GM18511 (cell line): ENCODE results near the gene KRTAP1-3.
"Not testable (repeated sequence)": the region's sequence is repeated elsewhere in the genome, so short reads cannot be mapped to it uniquely, and the experiment has no call there.

Experiments
- ATAC-seq: cut with Tn5 transposase; IDR thresholded peaks from one replicate; pipeline ENCODE4 v1.9.1; 2021; ENCODE audit warnings: mild to moderate bottlenecking, moderate library complexity; ENCODE audit not compliant: unreplicated experiment

The KRTAP1-3 gene

DNA sequence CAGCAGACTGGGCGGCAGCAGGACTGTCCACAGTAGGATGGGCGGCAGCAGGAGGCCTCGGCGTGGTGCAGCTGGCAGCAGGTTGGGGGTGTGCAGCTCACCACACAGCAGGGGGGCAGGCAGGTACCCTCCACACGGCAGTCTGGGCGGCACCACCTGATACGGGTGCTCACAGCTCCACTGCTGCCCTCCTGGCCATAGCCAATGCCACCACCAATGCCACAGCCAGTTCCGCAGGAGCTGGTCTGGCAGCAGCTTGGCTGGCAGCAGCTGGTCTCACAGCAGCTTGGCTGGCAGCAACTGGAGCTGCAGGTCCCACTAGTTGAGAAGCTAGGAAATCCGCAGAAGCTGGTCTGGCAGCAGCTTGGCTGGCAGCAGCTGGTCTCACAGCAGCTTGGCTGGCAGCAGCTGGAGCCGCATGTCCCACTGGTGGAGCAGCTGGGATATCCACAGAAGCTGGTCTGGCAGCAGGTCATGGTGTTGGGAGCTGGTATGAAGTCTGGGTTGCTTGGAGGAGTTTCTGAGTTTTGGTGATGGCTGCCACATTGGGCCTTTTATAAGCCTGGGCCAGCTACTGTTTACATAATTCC is at the start of gene KRTAP1-3:
KRTAP1-3 (minus strand) TSS at position 529 of the 590 bp plus-strand sequence; CDS start at position 476, 53 bp downstream.
- ATAC-seq, result not testable (repeated sequence)

- not testable (repeated sequence) for ATAC-seq
Observed at GRCh38 chr17:41084100-41084856, 49.6 kb upstream of the KRTAP1-3 start, which contains the start of gene KRTAP4-7. KRTAP4-7 (plus strand) TSS chr17:41084150; CDS start chr17:41084207, 57 bp downstream.

GRCh38 chr17:41083427-41083826 is 48.8 kb upstream of the KRTAP1-3 start:
- not testable (repeated sequence) for ATAC-seq

- no peak for ATAC-seq
Observed at GRCh38 chr17:41082626-41083025, 48.0 kb upstream of the KRTAP1-3 start.

DNA sequence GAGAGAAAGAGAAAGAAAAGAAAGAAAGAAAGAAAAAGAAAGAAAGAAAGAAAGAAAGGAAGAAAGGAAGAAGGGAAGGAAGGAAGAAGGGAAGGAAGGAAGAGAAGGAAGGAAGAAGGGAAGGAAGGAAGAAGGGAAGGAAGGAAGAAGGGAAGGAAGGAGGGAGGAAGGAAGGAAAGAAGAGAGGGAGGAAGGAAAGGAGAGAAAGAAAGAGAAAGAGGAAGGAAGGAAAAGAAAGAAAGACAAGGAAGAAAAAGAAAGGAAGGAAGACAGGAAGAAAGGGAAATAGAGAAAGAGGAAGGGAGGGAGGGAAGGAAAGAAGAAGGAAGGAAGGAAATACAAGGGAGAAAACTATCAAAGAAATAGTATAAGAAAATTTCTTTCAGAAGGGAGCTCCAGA is 42.1 kb upstream of the KRTAP1-3 start:
- ATAC-seq, result no peak

GRCh38 chr17:41073676-41074075 is 39.0 kb upstream of the KRTAP1-3 start:
- ATAC-seq, result no peak

DNA sequence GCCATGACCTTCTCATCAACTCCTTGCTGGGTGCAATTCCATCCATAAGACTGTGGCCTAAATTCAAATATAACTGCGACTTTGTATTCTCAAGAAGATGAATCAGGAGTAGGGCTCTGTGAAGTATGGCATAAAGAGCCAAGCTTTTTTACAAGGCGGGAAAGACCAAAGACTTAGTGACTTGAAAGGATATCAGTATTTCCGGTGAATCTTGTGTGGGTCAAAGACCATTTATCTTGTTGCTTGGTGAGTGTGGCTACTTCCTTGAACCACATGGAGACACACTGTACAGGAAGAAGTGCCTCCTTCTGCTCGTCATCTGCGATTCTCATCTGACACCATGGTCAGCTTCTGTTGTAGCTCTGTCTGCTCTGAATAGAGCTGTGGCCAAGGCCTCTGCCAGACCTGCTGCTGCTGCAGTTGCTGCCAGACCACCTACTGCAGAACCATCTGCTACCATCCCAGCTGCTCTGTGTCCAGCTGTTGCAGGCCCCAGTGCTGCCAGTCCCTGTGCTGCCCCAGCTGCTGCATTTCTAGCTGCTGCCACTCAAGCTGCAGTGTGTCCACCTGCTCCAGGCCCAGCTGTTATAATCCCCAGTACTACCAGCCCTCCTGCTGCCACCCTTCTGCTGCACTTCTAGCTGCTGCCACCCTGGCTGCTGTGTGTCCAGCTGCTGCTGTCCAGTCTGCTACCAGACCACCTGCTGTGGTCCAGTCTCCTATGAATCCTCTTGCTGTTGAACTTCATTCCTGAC is 37.1 kb upstream of the KRTAP1-3 start:
- no peak for ATAC-seq

DNA sequence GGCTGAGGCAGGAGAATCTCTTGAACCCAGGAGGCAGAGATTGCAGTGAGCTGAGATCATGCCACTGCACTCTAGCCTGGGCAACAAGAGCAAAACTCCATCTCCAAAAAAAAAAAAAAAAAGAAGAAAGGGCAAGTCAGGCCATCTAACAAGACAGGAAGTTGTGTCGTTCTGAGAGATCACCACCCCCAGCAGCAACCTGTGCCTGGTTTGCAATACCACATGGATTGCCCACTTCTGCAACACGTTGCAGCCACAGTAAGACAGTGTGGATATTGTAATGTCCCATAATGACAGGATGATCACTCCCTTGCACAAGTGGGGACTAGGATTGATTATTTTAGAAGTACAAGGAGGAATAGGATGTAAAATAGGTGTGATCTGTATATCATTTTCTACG is 34.4 kb upstream of the KRTAP1-3 start:
- ATAC-seq, result no peak

DNA sequence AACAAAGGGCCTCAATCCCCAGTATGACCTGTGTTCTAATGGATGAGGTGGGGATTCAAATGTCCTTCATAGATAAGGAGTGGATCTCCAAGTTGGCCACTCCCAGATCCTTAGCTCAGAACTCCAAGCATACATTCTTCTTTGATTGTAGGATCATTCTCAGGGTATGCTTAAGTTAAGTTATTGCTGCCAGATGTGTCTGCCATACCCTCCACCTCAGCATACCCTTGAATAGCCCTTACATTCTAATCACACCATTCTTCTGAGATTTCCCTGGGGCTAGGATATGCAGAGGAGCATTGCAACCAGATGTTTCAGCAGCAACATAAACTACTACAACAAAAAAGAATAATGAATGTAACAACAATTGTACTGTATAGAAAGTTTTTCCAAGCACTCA is 32.6 kb upstream of the KRTAP1-3 start:
- no peak for ATAC-seq

GRCh38 chr17:41065829-41066624 is 31.4 kb upstream of the KRTAP1-3 start, which contains the start of gene KRTAP2-4:
KRTAP2-4 (minus strand) TSS chr17:41065879; CDS start chr17:41065845, 34 bp downstream.
- ATAC-seq, result no peak

DNA sequence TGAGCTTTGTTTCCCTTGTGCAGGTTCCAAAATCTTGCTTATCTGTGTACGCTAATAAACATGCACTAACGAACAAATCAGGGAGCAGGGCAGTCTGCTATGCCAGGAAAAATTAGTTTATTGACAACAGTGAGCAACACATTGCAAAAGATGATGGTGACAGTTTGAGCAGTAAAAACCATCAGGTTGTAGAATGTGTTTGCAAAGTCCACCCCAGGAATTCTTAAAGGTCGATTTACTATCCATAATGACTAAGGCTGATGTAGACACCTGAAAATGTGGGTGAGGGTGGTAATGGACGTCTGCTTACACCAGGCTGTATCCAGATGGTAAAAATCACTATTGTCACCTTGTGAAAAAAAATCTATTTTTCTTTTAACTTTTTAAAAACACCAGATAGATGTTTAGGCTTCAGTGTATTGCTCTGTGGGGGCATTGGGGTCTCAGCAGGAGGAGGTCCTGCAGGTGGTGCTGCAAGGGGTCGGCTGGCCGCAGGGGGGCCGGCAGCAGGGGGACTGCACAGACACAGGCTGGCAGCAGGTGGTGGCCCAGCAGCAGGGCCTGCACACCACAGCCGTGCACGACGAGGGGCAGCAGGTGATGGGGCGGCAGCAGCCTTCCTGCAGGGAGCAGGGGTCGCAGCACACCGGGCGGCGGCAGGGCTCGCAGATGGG is 30.5 kb upstream of the KRTAP1-3 start:
- not testable (repeated sequence) for ATAC-seq

- no peak for ATAC-seq
Observed at GRCh38 chr17:41064301-41064700, 29.6 kb upstream of the KRTAP1-3 start.

GRCh38 chr17:41063449-41063848 is 28.8 kb upstream of the KRTAP1-3 start:
- no peak for ATAC-seq

GRCh38 chr17:41061964-41062363 is 27.3 kb upstream of the KRTAP1-3 start:
- ATAC-seq, result no peak

DNA sequence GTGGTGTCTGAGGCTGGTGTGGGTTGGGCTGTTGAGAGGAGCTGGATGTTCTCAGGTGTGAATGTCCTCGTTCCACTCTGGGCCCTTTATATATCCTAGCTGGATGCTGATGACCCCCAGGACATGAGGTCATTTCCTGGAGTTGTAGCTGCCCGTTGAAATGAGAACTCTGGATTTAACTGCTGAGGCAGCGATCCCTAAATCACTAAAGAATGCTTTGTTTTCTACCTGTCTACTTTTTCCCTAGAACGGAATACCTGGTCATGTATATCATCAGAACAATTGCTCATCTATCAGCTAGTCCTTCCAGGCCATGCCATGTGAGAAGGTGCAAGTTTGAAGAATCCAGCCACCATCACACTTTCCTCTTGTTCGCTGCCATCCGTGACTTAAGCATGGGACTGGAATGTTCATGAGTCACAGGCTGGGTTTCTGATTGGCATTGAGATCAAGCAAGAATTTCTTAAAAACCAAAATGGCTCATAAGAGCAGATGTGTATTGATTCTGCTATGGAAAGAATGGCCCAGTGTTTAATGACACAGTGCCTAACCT is 25.5 kb upstream of the KRTAP1-3 start, which contains the start of gene KRTAP2-3:
KRTAP2-3 (minus strand) TSS at position 63 of the 553 bp plus-strand sequence. CDS start 64 bp downstream, outside the sequence.
- no peak for ATAC-seq

- ATAC-seq, result not testable (repeated sequence)
Observed at GRCh38 chr17:41059276-41060051, 24.8 kb upstream of the KRTAP1-3 start.

DNA sequence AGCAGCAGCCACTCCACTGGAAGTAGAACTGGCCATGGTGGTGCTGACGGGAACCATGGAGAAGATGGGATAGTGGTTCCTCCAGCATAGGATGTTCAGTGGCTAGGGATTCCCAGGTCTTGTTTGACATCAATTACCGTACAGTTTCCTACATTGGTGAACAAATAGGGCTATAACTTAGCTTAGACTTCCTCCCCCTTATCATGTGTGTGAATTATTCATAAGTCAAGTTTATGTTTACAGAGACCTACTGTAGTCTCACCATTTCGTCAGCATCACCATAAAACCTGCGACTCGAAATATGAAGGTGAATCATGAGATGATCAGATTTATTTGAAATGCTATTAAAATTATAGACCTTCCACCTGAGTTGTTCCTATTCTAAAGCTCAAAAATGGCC is 24.1 kb upstream of the KRTAP1-3 start:
- ATAC-seq, result no peak

- no peak for ATAC-seq
Observed at GRCh38 chr17:41057547-41057946, 22.9 kb upstream of the KRTAP1-3 start.

GRCh38 chr17:41055130-41055529 is 20.5 kb upstream of the KRTAP1-3 start, which contains the start of gene KRTAP2-2:
KRTAP2-2 (minus strand) TSS chr17:41055230; CDS start chr17:41055211, 19 bp downstream.
- ATAC-seq, result not testable (repeated sequence)
